PC-3 (cell line): ENCODE measurements around the gene SPACDR.
A peak's percentile ranks its signal among the peaks of the same experiment; 100 is the strongest.

Source experiments
- EZH2 ChIP-seq: fragments of 300-600 bp; sonication (generic); IDR thresholded peaks from one replicate; pipeline ENCODE4 v1.6.1; 2017; ENCODE audit warnings: antibody characterized with exemption, mild to moderate bottlenecking, low read length; ENCODE audit not compliant: unreplicated experiment
- EZH2phosphoT487 ChIP-seq: fragments of 300-600 bp; sonication (generic); IDR thresholded peaks from 2 replicates; pipeline ENCODE4 v1.6.1; 2018; ENCODE audit warnings: mild to moderate bottlenecking, antibody characterized with exemption, low read length, borderline replicate concordance
- TF ChIP-seq, protein P1 (sequence below): fragments of 300-600 bp; sonication (generic); conservative IDR thresholded peaks from 2 replicates; pipeline ENCODE4 v1.5.1; 2017; ENCODE audit warnings: antibody characterized with exemption, low read depth, mild to moderate bottlenecking, low read length

DNA sequence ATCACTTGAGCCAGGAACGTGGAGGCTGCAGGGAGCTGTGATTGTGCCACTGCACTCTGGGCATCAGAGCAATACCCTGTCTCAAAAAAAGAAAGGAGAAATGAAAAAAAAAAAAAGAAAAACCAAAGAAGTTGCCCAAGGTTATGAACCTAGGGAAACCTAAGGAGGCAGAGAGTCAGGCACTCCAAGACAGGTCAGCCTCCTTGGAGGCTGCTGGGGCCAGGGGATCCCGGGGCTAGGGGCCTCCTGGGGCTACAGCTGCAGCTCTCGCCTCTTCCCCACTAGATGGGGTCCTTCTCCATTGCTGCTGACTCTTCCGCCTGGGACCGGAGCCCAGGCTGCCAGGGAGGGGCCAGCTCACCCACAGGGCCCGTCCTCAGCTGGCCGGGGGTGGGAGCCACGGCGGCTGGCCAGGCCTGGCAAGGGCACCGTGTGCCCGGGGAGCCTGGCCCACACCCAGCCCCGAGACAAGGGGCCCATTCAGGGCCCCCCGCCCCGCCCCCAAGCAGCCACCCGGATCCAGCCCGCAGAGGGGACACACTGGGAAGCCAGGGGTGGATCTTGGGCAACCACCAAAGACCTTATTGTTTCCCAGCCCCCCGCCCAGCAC lies 1.7 kb upstream of the SPACDR start:
- TF ChIP-seq, protein P1, sequence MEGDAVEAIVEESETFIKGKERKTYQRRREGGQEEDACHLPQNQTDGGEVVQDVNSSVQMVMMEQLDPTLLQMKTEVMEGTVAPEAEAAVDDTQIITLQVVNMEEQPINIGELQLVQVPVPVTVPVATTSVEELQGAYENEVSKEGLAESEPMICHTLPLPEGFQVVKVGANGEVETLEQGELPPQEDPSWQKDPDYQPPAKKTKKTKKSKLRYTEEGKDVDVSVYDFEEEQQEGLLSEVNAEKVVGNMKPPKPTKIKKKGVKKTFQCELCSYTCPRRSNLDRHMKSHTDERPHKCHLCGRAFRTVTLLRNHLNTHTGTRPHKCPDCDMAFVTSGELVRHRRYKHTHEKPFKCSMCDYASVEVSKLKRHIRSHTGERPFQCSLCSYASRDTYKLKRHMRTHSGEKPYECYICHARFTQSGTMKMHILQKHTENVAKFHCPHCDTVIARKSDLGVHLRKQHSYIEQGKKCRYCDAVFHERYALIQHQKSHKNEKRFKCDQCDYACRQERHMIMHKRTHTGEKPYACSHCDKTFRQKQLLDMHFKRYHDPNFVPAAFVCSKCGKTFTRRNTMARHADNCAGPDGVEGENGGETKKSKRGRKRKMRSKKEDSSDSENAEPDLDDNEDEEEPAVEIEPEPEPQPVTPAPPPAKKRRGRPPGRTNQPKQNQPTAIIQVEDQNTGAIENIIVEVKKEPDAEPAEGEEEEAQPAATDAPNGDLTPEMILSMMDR, result peak; percentile 71
- TF ChIP-seq EZH2, result no peak
- TF ChIP-seq EZH2phosphoT487, result no peak
